HCT116 (cell line): Measurements from ENCODE around the gene TSPEAR.

ENCODE experiments used
- CTCF ChIP-seq, 3 experiments: fragments of 200-600 bp in 1 of 3; sonication (generic) in 1 of 3; IDR thresholded peaks in 2 of 3; conservative IDR thresholded peaks in 1 of 3; 2 replicates each; pipeline ENCODE4 v1.5.1; 2012 to 2017; ENCODE audit warnings: low read depth in 2 of 3, low read length in 2 of 3, antibody characterized with exemption in 1 of 3, borderline replicate concordance in 1 of 3, control low read depth in 1 of 3, mild to moderate bottlenecking in 1 of 3, mixed read lengths in 1 of 3, mixed run types in 1 of 3, moderate library complexity in 1 of 3; ENCODE audit not compliant: insufficient read depth in 1 of 3
- EGR1 ChIP-seq: IDR thresholded peaks from 2 replicates; pipeline ENCODE4 v1.6.1; 2012; ENCODE audit warnings: low read depth
- EZH2 ChIP-seq: fragments of 200-600 bp; sonication (generic); IDR thresholded peaks from 2 replicates; pipeline ENCODE4 v1.6.1; 2017; ENCODE audit warnings: antibody characterized with exemption, mixed run types
- EZH2phosphoT487 ChIP-seq: fragments of 200-600 bp; IDR thresholded peaks from 2 replicates; pipeline ENCODE4 v1.6.1; 2018; ENCODE audit warnings: antibody characterized with exemption, borderline replicate concordance
- FOSL1 ChIP-seq: IDR thresholded peaks from 2 replicates; pipeline ENCODE4 v1.6.1; 2012; ENCODE audit warnings: low read depth
- MAX ChIP-seq: IDR thresholded peaks from 2 replicates; pipeline ENCODE4 v1.6.1; 2012
- POLR2A ChIP-seq: IDR thresholded peaks from 2 replicates; pipeline ENCODE4 v1.7.0; 2011; ENCODE audit warnings: borderline replicate concordance; ENCODE audit not compliant: insufficient read depth, insufficient read length; ENCODE audit errors: extremely low read depth
- POLR2AphosphoS5 ChIP-seq: IDR thresholded peaks from 2 replicates; pipeline ENCODE4 v1.6.1; 2011; ENCODE audit warnings: mild to moderate bottlenecking, low read depth, low read length, moderate library complexity
- RAD21 ChIP-seq: IDR thresholded peaks from 2 replicates; pipeline ENCODE4 v1.6.1; 2012; ENCODE audit warnings: low read depth, mild to moderate bottlenecking
- REST ChIP-seq: IDR thresholded peaks from 2 replicates; pipeline ENCODE4 v1.6.1; 2012; ENCODE audit warnings: low read depth
- SIN3A ChIP-seq: IDR thresholded peaks from 2 replicates; pipeline ENCODE4 v1.6.1; 2012; ENCODE audit warnings: low read depth
- SP1 ChIP-seq: IDR thresholded peaks from 2 replicates; pipeline ENCODE4 v1.6.1; 2012; ENCODE audit warnings: low read depth
- SRF ChIP-seq: IDR thresholded peaks from 2 replicates; pipeline ENCODE4 v1.6.1; 2012; ENCODE audit warnings: low read depth
- YY1 ChIP-seq: IDR thresholded peaks from 2 replicates; pipeline ENCODE4 v1.6.1; 2011; ENCODE audit warnings: low read length, low read depth, moderate library complexity, mild to moderate bottlenecking; ENCODE audit not compliant: insufficient replicate concordance; ENCODE audit errors: extremely low read depth

- no peak for TF ChIP-seq EGR1
- TF ChIP-seq REST: no peak
- no peak for TF ChIP-seq SP1
- no peak for TF ChIP-seq POLR2A
- TF ChIP-seq CTCF (IDR thresholded peaks at IDR 0.05 in 2 of 3, conservative IDR thresholded peaks at IDR 0.05 in 1 of 3; ENCODE audit: borderline replicate concordance in 1 of 3, insufficient read depth in 1 of 3, low read depth in 2 of 3, low read length in 2 of 3): peak; percentile 30 to 46 (median 37); a peak in 4 of 6 replicates
- TF ChIP-seq YY1: no peak
- TF ChIP-seq FOSL1: no peak
- TF ChIP-seq SRF: no peak
- TF ChIP-seq MAX: no peak
- no peak for TF ChIP-seq POLR2AphosphoS5
- no peak for TF ChIP-seq SIN3A
- TF ChIP-seq RAD21: peak; percentile 62
- TF ChIP-seq EZH2: no peak
- no peak for TF ChIP-seq EZH2phosphoT487
Measured at GRCh38 chr21:44742418-44743153, 31.2 kb upstream of the TSPEAR start.
